ENCODE measurements around the gene TGFBR2. TPM values are rescaled to one million over a fixed set of nuclear protein-coding genes. Genes with fewer than 3 reads are reported as not detected.

TGFBR2 gene
- polyA plus RNA-seq, 1 of the 3 experiments (the other 2 are of a cell fraction) = 48.3 TPM

DNA sequence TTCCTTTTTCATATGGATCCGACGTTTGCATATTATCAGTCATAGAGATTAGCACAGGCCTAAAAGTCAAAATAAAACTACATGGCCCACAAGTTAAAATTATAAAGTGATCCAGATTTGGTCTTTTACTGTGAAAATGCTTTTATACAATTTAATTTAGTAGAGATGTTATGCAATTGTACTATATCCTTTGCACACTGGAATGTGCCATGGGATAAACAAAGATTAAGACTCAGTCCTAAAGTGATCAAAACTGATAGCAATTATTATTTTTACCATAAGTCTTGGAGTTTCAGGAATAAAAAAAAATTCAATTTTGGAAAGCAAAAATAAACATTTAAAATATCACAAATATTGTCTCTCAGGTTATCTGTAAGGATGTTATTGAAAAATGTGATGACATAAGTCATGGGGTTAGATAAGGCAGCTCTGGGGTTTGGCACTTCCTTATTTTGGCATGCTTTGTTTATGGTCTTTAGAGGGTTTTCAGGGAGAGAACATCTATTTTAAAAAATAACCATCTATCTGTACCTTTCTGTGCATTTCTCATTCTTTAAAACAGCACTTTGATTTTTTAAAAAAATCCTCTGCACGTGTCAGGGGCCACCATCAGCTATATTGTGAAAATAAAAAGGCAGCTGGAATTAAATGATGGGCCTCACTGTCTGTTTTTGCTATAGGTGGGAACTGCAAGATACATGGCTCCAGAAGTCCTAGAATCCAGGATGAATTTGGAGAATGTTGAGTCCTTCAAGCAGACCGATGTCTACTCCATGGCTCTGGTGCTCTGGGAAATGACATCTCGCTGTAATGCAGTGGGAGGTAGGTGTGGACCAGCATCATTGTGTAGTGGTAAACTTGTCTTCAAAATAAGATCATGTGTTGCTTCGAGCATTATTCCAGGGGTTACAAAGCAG, 67.3 kb downstream of the TGFBR2 start:
- Histone ChIP-seq H3K4me2 (no peak overlapping the region), H2AFZ (ENCODE audit: low read depth) (no peak overlapping the region), H3K79me2 (ENCODE audit: insufficient read depth) (peaks cover 51% of the 10 kb centered on the region), H3F3A (replicated peaks; ENCODE audit: insufficient read depth) (no peaks in the 10 kb centered on the region), H4K20me1 (ENCODE audit: insufficient read depth) (no peaks in the 10 kb centered on the region), H3K9ac (no peak overlapping the region), H3K36me3 (replicated peaks in 1 of 2; ENCODE audit: control insufficient read depth in 1 of 2, insufficient read depth in 2 of 2, low read length in 1 of 2) (peaks cover 51 to 81% of the 10 kb centered on the region in 2 experiments), H3K27ac (ENCODE audit: low read depth in 2 of 2, low read length in 1 of 2) (no peak overlapping the region), H3K9me3 (no peaks in the 10 kb centered on the region), H3K9me2 (no peaks in the 10 kb centered on the region), H3K4me1 (ENCODE audit: control insufficient read depth in 1 of 2, insufficient read depth in 2 of 2, low read depth in 1 of 2, low read length in 1 of 2) (no peaks in the 10 kb centered on the region), H3K27me3 (ENCODE audit: insufficient read depth) (no peaks in the 10 kb centered on the region), H3K4me3 (ENCODE audit: low read depth in 2 of 2, low read length in 1 of 2) (no peak overlapping the region)
- CTCF ChIA-PET = interaction anchor here (1.0 to 1.2 kb wide), 2 partner anchors 18 to 91 kb away, joined by 3 to 4 read pairs; no protein-coding TSS in a partner anchor
- TF ChIP-seq, protein P1, sequence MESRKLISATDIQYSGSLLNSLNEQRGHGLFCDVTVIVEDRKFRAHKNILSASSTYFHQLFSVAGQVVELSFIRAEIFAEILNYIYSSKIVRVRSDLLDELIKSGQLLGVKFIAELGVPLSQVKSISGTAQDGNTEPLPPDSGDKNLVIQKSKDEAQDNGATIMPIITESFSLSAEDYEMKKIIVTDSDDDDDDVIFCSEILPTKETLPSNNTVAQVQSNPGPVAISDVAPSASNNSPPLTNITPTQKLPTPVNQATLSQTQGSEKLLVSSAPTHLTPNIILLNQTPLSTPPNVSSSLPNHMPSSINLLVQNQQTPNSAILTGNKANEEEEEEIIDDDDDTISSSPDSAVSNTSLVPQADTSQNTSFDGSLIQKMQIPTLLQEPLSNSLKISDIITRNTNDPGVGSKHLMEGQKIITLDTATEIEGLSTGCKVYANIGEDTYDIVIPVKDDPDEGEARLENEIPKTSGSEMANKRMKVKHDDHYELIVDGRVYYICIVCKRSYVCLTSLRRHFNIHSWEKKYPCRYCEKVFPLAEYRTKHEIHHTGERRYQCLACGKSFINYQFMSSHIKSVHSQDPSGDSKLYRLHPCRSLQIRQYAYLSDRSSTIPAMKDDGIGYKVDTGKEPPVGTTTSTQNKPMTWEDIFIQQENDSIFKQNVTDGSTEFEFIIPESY (IDR thresholded peaks at IDR 0.05; ENCODE audit: borderline replicate concordance, low read depth) = no peak
- TF ChIP-seq YY1 (IDR thresholded peaks at IDR 0.05; ENCODE audit: low read depth) = no peak
- no peak for TF ChIP-seq RCOR1 (IDR thresholded peaks at IDR 0.05; ENCODE audit: low read length)
- no peak for TF ChIP-seq JUND (IDR thresholded peaks at IDR 0.05)
- TF ChIP-seq, protein P2, sequence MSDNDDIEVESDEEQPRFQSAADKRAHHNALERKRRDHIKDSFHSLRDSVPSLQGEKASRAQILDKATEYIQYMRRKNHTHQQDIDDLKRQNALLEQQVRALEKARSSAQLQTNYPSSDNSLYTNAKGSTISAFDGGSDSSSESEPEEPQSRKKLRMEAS (IDR thresholded peaks at IDR 0.05; ENCODE audit: low read depth) = no peak
- TF ChIP-seq MXI1 (IDR thresholded peaks at IDR 0.05; ENCODE audit: low read depth, low read length) = no peak
- TF ChIP-seq, protein P3, sequence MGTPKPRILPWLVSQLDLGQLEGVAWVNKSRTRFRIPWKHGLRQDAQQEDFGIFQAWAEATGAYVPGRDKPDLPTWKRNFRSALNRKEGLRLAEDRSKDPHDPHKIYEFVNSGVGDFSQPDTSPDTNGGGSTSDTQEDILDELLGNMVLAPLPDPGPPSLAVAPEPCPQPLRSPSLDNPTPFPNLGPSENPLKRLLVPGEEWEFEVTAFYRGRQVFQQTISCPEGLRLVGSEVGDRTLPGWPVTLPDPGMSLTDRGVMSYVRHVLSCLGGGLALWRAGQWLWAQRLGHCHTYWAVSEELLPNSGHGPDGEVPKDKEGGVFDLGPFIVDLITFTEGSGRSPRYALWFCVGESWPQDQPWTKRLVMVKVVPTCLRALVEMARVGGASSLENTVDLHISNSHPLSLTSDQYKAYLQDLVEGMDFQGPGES (IDR thresholded peaks at IDR 0.05; ENCODE audit: low read depth, low read length) = no peak
- DNase-seq = no peak
- 95% methylated on average over 6 of the region's 6 CpGs for WGBS (ENCODE audit: low lambda C conversion rate)
- POLR2A ChIA-PET = no interaction called here

DNA sequence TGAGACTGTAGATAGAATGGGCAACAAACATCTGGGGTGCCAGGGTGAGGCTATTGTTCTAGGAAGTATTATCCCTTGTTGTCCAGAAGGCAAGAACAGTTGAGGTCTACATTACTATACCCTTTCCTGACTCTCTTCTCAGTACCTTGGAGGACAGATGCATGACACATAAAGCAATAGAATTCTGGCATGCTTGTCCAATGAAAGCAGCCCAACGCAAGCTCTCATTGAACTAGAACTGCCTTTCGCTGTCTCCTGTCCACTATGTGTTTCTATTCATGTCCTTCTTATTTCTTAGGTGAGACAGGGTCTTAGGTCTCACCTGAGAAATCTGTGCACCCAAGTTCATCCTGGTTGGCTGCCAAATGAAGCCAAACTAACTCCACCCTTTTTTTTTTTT, 68.6 kb downstream of the TGFBR2 start:
- H3K36me3 ChIP-seq (replicated peaks in 1 of 2; ENCODE audit: control insufficient read depth in 1 of 2, insufficient read depth in 2 of 2, low read length in 1 of 2) = peaks cover 52 to 83% of the 10 kb centered on the region in 2 experiments
- no peaks in the 10 kb centered on the region for H3K9me3 ChIP-seq
- 97% methylated on average over 2 of the region's 2 CpGs for WGBS (ENCODE audit: low lambda C conversion rate)
- no peak overlapping the region for H2AFZ ChIP-seq (ENCODE audit: low read depth)
- H3K4me2 ChIP-seq = no peak overlapping the region
- H3K9ac ChIP-seq = no peak overlapping the region
- H3K4me3 ChIP-seq (ENCODE audit: low read depth in 2 of 2, low read length in 1 of 2) = no peak overlapping the region
- no peak overlapping the region for H3K27ac ChIP-seq (ENCODE audit: low read depth in 2 of 2, low read length in 1 of 2)
- no peaks in the 10 kb centered on the region for H3K27me3 ChIP-seq (ENCODE audit: insufficient read depth)
- H3K79me2 ChIP-seq (ENCODE audit: insufficient read depth) = peaks cover 52% of the 10 kb centered on the region
- TF ChIP-seq RXRA (IDR thresholded peaks at IDR 0.05; ENCODE audit: borderline replicate concordance, low read depth) = no peak
- no peak for TF ChIP-seq RAD21 (IDR thresholded peaks at IDR 0.05; ENCODE audit: low read length)
- TF ChIP-seq EP300 (IDR thresholded peaks at IDR 0.05; ENCODE audit: borderline replicate concordance in 1 of 2, low read depth in 1 of 2, low read length in 1 of 2) = no peak
- no peak for TF ChIP-seq TCF12 (IDR thresholded peaks at IDR 0.05)
- TF ChIP-seq ELF1 (IDR thresholded peaks at IDR 0.05) = no peak
- no peak for TF ChIP-seq GATA2 (CRISPR knock-in tag; IDR thresholded peaks at IDR 0.05)
- TF ChIP-seq MEF2A (IDR thresholded peaks at IDR 0.05; ENCODE audit: borderline replicate concordance, low read depth) = no peak
- no peaks in the 10 kb centered on the region for H3K9me2 ChIP-seq
- no peak for DNase-seq
- no peaks in the 10 kb centered on the region for H3K4me1 ChIP-seq (ENCODE audit: control insufficient read depth in 1 of 2, insufficient read depth in 2 of 2, low read depth in 1 of 2, low read length in 1 of 2)
- ChIA-PET CTCF (interaction anchor here (1.0 to 1.3 kb wide), 2 partner anchors 18 to 19 kb away, joined by 3 read pairs; no protein-coding TSS in a partner anchor), POLR2A (no interaction called here)
- no peaks in the 10 kb centered on the region for H3F3A ChIP-seq (replicated peaks; ENCODE audit: insufficient read depth)
- no peaks in the 10 kb centered on the region for H4K20me1 ChIP-seq (ENCODE audit: insufficient read depth)
